DOHH2 (cell line): ENCODE data around the gene ADH4.
"Not testable (repeated sequence)": the region's sequence is repeated elsewhere in the genome, so short reads cannot be mapped to it uniquely, and the experiment has no call there.

Experiments
- H3F3A ChIP-seq: fragments of 200-600 bp; sonication (generic), shearing (Covaris generic); 2 replicates; pipeline ENCODE4 v1.6.0; 2016; ENCODE audit warnings: antibody characterized with exemption, mild to moderate bottlenecking; ENCODE audit not compliant: control insufficient read depth, insufficient read depth
- H3K27ac ChIP-seq: fragments of 200-600 bp; sonication (generic); 2 replicates; pipeline ENCODE4 v1.5.1; 2014; ENCODE audit warnings: low read depth, mild to moderate bottlenecking, low read length, moderate library complexity
- H3K27me3 ChIP-seq: fragments of 200-600 bp; sonication (generic); 2 replicates; pipeline ENCODE4 v1.6.1; 2014; ENCODE audit warnings: mild to moderate bottlenecking, low read length, mixed read lengths; ENCODE audit not compliant: control insufficient read depth
- H3K36me3 ChIP-seq: fragments of 200-600 bp; sonication (generic); 2 replicates; pipeline ENCODE4 v1.6.1; 2014; ENCODE audit warnings: mild to moderate bottlenecking, low read length, moderate library complexity, mixed read lengths; ENCODE audit not compliant: control insufficient read depth
- H3K4me1 ChIP-seq: fragments of 200-600 bp; sonication (generic); 2 replicates; pipeline ENCODE4 v1.6.1; 2014; ENCODE audit warnings: mild to moderate bottlenecking, low read length, mixed read lengths; ENCODE audit not compliant: control insufficient read depth
- H3K4me2 ChIP-seq: fragments of 200-600 bp; sonication (generic); 2 replicates; pipeline ENCODE4 v1.6.0; 2014; ENCODE audit warnings: mild to moderate bottlenecking, low read length, moderate library complexity
- H3K4me3 ChIP-seq: fragments of 200-600 bp; sonication (generic); 2 replicates; pipeline ENCODE4 v1.5.1; 2014; ENCODE audit warnings: mild to moderate bottlenecking, low read length, mixed read lengths
- H3K79me2 ChIP-seq: fragments of 200-600 bp; sonication (generic); 2 replicates; pipeline ENCODE4 v1.6.1; 2014; ENCODE audit warnings: mild to moderate bottlenecking, low read length, mixed read lengths; ENCODE audit not compliant: control insufficient read depth
- H3K9me2 ChIP-seq: fragments of 200-600 bp; sonication (generic); replicated peaks from 2 replicates; pipeline ENCODE4 v1.6.1; 2014; ENCODE audit warnings: mild to moderate bottlenecking, low read length, mixed read lengths; ENCODE audit not compliant: control insufficient read depth
- H3K9me3 ChIP-seq: fragments of 200-600 bp; sonication (generic); 2 replicates; pipeline ENCODE4 v1.6.1; 2014; ENCODE audit warnings: antibody characterized with exemption, low read length, mixed read lengths; ENCODE audit not compliant: control insufficient read depth, insufficient read depth
- H4K20me1 ChIP-seq: fragments of 200-600 bp; sonication (generic); 2 replicates; pipeline ENCODE4 v1.6.0; 2014; ENCODE audit warnings: low read depth, mild to moderate bottlenecking, antibody characterized with exemption, low read length, moderate library complexity; ENCODE audit not compliant: control insufficient read depth, insufficient read depth
- EZH2phosphoT487 ChIP-seq: fragments of 200-600 bp; sonication (generic); IDR thresholded peaks from 2 replicates; pipeline ENCODE4 v1.6.1; 2017; ENCODE audit warnings: borderline replicate concordance, mild to moderate bottlenecking, antibody characterized with exemption, low read length, moderate library complexity, mixed read lengths
- TF ChIP-seq, protein P1 (sequence below): fragments of 200-600 bp; sonication (generic); IDR thresholded peaks from one replicate; pipeline ENCODE4 v1.5.1; 2014; ENCODE audit warnings: antibody characterized with exemption, mild to moderate bottlenecking, low read depth, low read length; ENCODE audit not compliant: poor library complexity, severe bottlenecking

ADH4 gene

GRCh38 chr4:99117876-99118693 lies 26.0 kb downstream of the ADH4 start:
- Histone ChIP-seq H3K27me3 (no peaks in the 10 kb centered on the region), H3K27ac (no peak overlapping the region), H3F3A (no peaks in the 10 kb centered on the region), H3K4me3 (no peak overlapping the region), H3K79me2 (no peaks in the 10 kb centered on the region), H3K9me3 (no peaks in the 10 kb centered on the region), H3K4me2 (no peak overlapping the region), H3K4me1 (no peaks in the 10 kb centered on the region), H4K20me1 (no peaks in the 10 kb centered on the region), H3K9me2 (no peaks in the 10 kb centered on the region), H3K36me3 (no peaks in the 10 kb centered on the region)
- TF ChIP-seq, protein P1, sequence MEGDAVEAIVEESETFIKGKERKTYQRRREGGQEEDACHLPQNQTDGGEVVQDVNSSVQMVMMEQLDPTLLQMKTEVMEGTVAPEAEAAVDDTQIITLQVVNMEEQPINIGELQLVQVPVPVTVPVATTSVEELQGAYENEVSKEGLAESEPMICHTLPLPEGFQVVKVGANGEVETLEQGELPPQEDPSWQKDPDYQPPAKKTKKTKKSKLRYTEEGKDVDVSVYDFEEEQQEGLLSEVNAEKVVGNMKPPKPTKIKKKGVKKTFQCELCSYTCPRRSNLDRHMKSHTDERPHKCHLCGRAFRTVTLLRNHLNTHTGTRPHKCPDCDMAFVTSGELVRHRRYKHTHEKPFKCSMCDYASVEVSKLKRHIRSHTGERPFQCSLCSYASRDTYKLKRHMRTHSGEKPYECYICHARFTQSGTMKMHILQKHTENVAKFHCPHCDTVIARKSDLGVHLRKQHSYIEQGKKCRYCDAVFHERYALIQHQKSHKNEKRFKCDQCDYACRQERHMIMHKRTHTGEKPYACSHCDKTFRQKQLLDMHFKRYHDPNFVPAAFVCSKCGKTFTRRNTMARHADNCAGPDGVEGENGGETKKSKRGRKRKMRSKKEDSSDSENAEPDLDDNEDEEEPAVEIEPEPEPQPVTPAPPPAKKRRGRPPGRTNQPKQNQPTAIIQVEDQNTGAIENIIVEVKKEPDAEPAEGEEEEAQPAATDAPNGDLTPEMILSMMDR: peak; percentile 35
- no peak for TF ChIP-seq EZH2phosphoT487

DNA sequence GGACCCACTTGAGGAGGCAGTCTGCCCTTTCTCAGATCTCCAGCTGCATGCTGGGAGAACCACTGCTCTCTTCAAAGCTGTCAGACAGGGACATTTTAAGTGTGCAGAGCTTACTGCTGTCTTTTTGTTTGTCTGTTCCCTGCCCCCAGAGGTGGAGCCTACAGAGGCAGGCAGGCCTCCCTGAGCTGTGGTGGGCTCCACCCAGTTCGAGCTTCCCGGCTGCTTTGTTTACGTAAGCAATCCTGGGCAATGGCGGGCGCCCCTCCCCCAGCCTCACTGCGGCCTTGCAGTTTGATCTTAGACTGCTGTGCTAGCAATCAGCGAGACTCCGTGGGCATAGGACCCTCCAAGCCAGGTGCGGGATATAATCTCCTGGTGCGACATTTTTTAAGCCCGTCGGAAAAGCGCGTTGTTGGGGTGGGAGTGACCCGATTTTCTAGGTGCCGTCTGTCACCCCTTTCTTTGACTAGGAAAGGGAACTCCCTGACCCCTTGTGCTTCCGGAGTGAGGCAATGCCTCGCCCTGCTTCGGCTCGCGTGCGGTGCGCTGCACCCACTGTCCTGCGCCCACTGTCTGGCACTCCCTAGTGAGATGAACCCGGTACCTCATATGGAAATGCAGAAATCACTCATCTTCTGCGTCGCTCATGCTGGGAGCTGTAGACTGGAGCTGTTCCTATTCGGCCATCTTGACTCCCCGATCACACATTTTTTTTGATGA lies 26.8 kb downstream of the ADH4 start:
- not testable (repeated sequence) for H3K4me1 ChIP-seq, H3K4me2 ChIP-seq, H3K79me2 ChIP-seq, H3K9me2 ChIP-seq, H3K27me3 ChIP-seq, H3K4me3 ChIP-seq, H3F3A ChIP-seq, H4K20me1 ChIP-seq, H3K36me3 ChIP-seq, H3K9me3 ChIP-seq, H3K27ac ChIP-seq

DNA sequence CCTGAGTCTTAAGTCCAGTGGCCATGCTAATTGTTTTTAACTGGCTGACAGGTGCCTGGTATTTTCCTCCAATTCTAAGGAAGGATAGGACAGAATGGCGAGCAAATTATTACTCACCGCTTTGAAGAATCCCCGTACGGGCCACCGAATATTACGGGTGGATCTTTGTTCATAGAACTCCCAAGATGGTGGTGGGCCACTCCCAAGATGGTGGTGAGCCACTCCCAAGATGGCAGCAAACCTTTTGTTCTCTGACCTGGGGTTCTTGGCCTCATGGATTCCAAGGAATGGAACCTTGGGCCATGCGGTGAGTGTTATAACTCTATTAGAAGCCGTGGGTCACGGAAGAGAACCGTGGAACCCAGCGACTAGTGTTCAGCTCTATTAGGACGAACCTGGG lies 34.8 kb downstream of the ADH4 start:
- H3K9me2 ChIP-seq, H3K9me3 ChIP-seq, H3K36me3 ChIP-seq, H3F3A ChIP-seq, H3K79me2 ChIP-seq, H3K27me3 ChIP-seq, H3K4me2 ChIP-seq, H3K27ac ChIP-seq, H3K4me1 ChIP-seq, H4K20me1 ChIP-seq, H3K4me3 ChIP-seq: not testable (repeated sequence)

GRCh38 chr4:99104153-99104552 lies 39.9 kb downstream of the ADH4 start:
- H3K4me1 ChIP-seq: no peaks in the 10 kb centered on the region
- no peaks in the 10 kb centered on the region for H3K9me3 ChIP-seq
- no peak overlapping the region for H3K4me2 ChIP-seq
- H3K27ac ChIP-seq: no peak overlapping the region
- no peak overlapping the region for H3K4me3 ChIP-seq
- H3K9me2 ChIP-seq: no peaks in the 10 kb centered on the region
- H4K20me1 ChIP-seq: no peaks in the 10 kb centered on the region
- no peaks in the 10 kb centered on the region for H3K79me2 ChIP-seq
- no peaks in the 10 kb centered on the region for H3F3A ChIP-seq
- H3K36me3 ChIP-seq: no peaks in the 10 kb centered on the region
- no peaks in the 10 kb centered on the region for H3K27me3 ChIP-seq
- TF ChIP-seq, protein P1: no peak
- TF ChIP-seq EZH2phosphoT487: no peak
